GM18858 (cell line): ENCODE results near the gene OR8K5.
"Not testable (repeated sequence)": the region's sequence is repeated elsewhere in the genome, so short reads cannot be mapped to it uniquely, and the experiment has no call there.

Source experiments
- ATAC-seq: cut with Tn5 transposase; IDR thresholded peaks from one replicate; pipeline ENCODE4 v1.9.1; 2021; ENCODE audit not compliant: unreplicated experiment

OR8K5 gene, protein sequence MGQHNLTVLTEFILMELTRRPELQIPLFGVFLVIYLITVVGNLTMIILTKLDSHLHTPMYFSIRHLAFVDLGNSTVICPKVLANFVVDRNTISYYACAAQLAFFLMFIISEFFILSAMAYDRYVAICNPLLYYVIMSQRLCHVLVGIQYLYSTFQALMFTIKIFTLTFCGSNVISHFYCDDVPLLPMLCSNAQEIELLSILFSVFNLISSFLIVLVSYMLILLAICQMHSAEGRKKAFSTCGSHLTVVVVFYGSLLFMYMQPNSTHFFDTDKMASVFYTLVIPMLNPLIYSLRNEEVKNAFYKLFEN

DNA sequence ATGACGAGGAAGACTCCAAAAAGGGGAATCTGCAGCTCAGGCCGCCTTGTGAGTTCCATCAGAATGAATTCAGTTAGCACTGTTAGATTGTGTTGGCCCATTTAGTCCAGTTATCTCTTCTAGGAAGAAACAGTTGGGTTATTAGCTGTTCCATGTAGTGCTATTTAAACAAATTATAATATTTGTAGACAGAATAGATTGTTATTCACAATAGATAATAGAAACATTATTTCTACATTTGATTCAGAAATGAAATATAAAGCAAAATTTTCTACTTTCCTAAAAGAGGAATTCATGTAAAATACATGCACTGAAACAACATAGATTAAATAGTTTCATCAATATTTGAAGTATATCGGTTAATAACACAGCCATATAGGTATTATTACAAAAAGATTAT is at the start of gene OR8K5:
OR8K5 (minus strand) TSS at position 101 of the 400 bp plus-strand sequence; CDS start at position 101, 0 bp downstream.
- ATAC-seq, result no peak

GRCh38 chr11:56207790-56208189 is 47.7 kb upstream of the OR8K5 start:
- ATAC-seq, result no peak

DNA sequence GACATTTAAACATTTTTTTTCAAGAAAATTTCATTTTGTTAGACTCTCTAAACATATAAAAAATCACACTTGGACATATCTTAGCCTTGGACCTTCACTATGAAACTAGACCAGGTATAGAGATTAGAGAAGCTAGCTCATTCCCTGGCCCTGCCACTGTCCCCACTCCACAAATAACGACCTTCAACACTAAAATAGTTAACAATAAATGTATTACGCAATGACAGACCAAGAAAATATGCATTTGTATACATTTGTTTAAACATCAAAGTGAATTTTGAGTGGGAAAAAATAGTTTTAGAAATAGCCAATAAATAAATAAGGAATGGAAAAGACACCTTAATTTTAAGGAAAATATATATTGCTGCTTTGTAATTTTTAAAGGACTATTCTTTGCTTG is 37.2 kb upstream of the OR8K5 start:
- no peak for ATAC-seq

- ATAC-seq, result no peak
Observed at GRCh38 chr11:56196705-56197104, 36.6 kb upstream of the OR8K5 start.

DNA sequence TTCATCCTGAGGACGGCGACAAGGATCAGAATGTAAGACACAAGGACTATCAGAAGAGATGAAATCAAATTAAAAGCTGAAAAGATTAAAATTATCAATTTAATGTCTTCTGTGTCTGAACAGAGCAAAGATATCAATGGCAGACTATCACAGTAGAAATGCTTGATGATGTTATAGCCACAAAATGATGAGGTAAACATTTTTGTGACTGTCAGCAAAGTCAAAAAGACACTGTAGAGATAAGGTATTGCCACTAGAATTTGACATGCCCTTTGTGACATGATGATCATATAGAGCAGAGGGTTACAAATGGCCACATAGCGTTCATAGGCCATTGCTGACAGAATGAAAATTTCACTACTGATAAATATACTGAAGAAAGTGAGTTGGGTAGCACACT is 28.5 kb upstream of the OR8K5 start:
- no peak for ATAC-seq

DNA sequence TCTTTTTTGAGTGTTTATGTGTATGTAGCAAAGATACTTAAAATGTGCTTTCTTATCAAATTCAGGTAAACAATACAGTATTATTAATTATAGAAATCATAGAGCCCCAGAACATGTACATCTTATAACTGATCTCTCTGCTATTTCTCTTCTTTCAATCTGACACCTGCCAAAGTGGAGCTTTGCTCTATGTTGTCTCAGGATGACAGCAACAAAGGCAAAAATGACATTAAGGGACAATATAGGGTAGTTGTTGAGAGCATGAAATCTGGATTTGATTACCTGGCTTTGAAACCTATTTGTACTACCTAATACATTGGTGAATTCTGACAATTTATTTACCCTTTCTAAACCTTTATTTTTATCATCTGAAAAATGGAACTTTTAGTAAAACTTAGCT is 23.3 kb upstream of the OR8K5 start:
- no peak for ATAC-seq

GRCh38 chr11:56176318-56176717 is 16.2 kb upstream of the OR8K5 start, which contains the start of gene OR5J2:
TSS of gene OR5J2 (plus strand) at chr11:56176618. CDS start at chr11:56176618, 0 bp downstream.
- ATAC-seq, result no peak

DNA sequence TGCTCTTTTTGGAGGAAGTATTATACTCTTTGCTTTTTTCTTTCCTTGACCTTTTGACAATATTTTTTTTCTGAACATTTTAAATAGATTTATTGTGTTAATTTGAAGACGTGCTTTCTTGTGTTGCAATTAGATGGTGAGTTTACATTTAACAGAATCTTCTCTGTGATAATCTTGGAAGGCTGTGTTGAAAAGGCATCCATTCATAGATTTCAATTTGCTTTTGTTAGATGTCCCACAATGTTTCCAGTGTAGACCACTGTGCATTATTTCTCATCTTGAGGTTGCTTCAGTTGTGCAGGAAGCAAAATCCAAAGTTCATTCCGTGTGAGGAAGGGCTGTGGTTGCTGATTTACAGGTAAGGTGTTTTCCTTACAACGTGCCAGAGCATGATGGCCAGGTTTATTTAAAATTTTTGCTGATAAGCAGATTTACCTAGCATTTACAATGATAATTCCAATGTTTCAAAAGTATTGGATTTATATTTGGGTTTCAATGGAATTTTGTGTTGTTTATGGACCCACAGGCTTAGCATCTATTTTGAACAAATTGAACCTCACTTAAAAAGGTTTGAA is 12.2 kb upstream of the OR8K5 start:
- ATAC-seq, result no peak

DNA sequence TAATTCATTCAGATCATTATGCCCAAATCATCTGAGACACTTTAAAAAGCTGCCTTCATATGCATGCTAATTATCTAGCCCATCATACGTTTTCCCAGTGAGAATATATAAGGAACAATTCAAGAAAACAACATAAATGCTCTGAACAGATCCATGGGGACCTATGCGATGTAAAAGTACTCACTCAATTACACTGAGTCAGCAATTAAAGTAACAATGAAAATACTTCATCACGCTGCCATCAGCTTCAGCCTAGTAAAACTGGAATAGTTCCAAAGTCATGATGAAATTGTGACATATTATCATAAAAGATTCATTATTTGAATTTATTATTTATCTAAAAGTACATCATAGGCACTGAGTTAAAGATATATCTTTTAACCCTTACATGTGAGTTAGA is 3.7 kb upstream of the OR8K5 start:
- no peak for ATAC-seq

- no peak for ATAC-seq
Observed at GRCh38 chr11:56152333-56152732, 7.8 kb downstream of the OR8K5 start.

- ATAC-seq, result no peak
Observed at GRCh38 chr11:56151376-56151775, 8.7 kb downstream of the OR8K5 start.

DNA sequence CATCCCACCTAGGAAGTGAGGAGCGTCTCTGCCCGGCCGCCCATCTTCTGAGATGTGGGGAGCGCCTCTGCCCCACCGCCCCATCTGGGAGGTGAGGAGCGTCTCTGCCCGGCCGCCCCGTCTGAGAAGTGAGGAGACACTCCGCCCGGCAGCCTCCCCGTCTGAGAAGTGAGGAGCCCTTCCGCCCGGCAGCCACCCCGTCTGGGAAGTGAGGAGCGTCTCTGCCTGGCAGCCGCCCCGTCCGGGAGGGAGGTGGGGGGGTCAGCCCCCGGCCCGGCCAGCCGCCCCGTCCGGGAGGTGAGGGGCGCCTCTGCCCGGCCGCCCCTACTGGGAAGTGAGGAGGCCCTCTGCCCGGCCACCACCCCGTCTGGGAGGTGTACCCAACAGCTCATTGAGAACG is 16.4 kb downstream of the OR8K5 start:
- not testable (repeated sequence) for ATAC-seq

GRCh38 chr11:56140151-56140661 is 19.9 kb downstream of the OR8K5 start, which contains the start of gene OR8J3:
TSS of gene OR8J3 (minus strand) at chr11:56140201. CDS start at chr11:56137718, 2,483 bp downstream.
- no peak for ATAC-seq

GRCh38 chr11:56122073-56122472 is 38.0 kb downstream of the OR8K5 start, which contains the start of gene OR8H3:
TSS of gene OR8H3 (plus strand) at chr11:56122373. CDS start at chr11:56122373, 0 bp downstream.
- no peak for ATAC-seq
